NCI-H146 (cell line): Measurements from ENCODE around the gene UGT1A1.

ENCODE experiments used
- DNase-seq: peaks from one replicate; lab custom pipeline; 2025; lab: John Stamatoyannopoulos, UW

The UGT1A1 gene

GRCh38 chr2:233798335-233799086 is 38.4 kb downstream of the UGT1A1 start:
- DNase-seq, result no peak

GRCh38 chr2:233799087-233799665 is 39.1 kb downstream of the UGT1A1 start:
- no peak for DNase-seq

GRCh38 chr2:233799716-233800115 is 39.6 kb downstream of the UGT1A1 start:
- DNase-seq, result no peak

- no peak for DNase-seq
Observed at GRCh38 chr2:233800208-233800607, 40.1 kb downstream of the UGT1A1 start.

- DNase-seq, result no peak
Observed at GRCh38 chr2:233801357-233802131, 41.5 kb downstream of the UGT1A1 start.

GRCh38 chr2:233802132-233802815 is 42.2 kb downstream of the UGT1A1 start:
- no peak for DNase-seq

GRCh38 chr2:233803292-233803911 is 43.3 kb downstream of the UGT1A1 start:
- DNase-seq, result no peak

- DNase-seq, result no peak
Observed at GRCh38 chr2:233803994-233804393, 43.9 kb downstream of the UGT1A1 start.

- no peak for DNase-seq
Observed at GRCh38 chr2:233807215-233807865, 47.3 kb downstream of the UGT1A1 start.

GRCh38 chr2:233807966-233808935 is 48.2 kb downstream of the UGT1A1 start:
- no peak for DNase-seq

GRCh38 chr2:233810385-233810784 is 50.3 kb downstream of the UGT1A1 start:
- no peak for DNase-seq

GRCh38 chr2:233811087-233811486 is 51.0 kb downstream of the UGT1A1 start:
- DNase-seq, result no peak

GRCh38 chr2:233811732-233812131 is 51.7 kb downstream of the UGT1A1 start:
- DNase-seq, result no peak

GRCh38 chr2:233813236-233814055 is 53.4 kb downstream of the UGT1A1 start:
- DNase-seq, result no peak

GRCh38 chr2:233814056-233814835 is 54.2 kb downstream of the UGT1A1 start:
- no peak for DNase-seq

GRCh38 chr2:233815861-233816260 is 55.8 kb downstream of the UGT1A1 start:
- DNase-seq, result no peak

GRCh38 chr2:233816334-233816733 is 56.3 kb downstream of the UGT1A1 start:
- DNase-seq, result no peak

- no peak for DNase-seq
Observed at GRCh38 chr2:233816771-233817170, 56.7 kb downstream of the UGT1A1 start.
